ENCODE results near the gene CPT1B.

DNA sequence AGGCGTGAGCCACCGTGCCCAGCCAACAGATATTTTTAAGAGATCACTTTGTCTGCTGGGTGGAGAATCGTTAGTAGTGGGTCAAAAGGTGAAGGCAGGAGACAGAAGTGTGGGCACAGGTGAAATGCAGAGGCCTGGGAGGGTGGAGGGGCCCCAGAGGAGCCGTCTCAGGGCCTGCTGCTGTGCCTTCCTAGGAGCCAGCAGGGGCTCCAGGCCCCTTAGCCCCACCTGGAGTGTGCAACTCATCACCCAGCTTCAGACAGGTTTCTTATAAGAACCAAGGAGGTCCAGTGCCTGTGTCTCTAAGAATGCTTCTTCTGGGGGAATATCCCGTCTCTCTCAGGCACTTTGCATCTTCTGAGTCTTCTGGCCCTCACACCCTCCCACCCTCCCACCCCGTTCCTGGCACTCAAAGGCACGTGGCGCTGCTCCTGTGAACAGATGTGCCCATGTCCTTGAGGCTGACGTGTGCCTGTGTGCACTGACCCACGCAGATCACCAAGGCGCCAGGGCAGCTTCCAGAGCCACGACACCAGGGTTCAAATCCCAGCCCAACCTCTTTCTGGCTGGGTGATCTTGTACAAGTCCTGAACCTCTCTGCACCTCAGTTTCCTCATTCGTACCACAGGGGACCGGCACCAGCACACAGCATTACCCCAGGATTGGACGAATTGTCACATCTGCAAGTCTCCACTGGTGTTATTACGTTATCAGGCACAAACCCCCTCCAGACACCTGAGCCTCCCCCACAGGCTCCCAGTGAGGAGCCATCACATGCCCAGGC is 46.3 kb upstream of the CPT1B start:
- TF ChIP-seq, protein P1, sequence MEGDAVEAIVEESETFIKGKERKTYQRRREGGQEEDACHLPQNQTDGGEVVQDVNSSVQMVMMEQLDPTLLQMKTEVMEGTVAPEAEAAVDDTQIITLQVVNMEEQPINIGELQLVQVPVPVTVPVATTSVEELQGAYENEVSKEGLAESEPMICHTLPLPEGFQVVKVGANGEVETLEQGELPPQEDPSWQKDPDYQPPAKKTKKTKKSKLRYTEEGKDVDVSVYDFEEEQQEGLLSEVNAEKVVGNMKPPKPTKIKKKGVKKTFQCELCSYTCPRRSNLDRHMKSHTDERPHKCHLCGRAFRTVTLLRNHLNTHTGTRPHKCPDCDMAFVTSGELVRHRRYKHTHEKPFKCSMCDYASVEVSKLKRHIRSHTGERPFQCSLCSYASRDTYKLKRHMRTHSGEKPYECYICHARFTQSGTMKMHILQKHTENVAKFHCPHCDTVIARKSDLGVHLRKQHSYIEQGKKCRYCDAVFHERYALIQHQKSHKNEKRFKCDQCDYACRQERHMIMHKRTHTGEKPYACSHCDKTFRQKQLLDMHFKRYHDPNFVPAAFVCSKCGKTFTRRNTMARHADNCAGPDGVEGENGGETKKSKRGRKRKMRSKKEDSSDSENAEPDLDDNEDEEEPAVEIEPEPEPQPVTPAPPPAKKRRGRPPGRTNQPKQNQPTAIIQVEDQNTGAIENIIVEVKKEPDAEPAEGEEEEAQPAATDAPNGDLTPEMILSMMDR (IDR thresholded peaks at IDR 0.05; ENCODE audit: poor library complexity, severe bottlenecking) = no peak
- TF ChIP-seq EZH2 (IDR thresholded peaks at IDR 0.05; ENCODE audit: borderline replicate concordance, insufficient read depth, low read length, poor library complexity, severe bottlenecking) = no peak

All from neural cell (in vitro differentiated cells).